HS-5 (cell line): Measurements from ENCODE around the gene MINPP1.

Experiments used
- DNase-seq: peaks from one replicate; pipeline ENCODE4 v3.0.0-alpha.2; 2012; ENCODE audit warnings: low read depth

MINPP1 gene

DNA sequence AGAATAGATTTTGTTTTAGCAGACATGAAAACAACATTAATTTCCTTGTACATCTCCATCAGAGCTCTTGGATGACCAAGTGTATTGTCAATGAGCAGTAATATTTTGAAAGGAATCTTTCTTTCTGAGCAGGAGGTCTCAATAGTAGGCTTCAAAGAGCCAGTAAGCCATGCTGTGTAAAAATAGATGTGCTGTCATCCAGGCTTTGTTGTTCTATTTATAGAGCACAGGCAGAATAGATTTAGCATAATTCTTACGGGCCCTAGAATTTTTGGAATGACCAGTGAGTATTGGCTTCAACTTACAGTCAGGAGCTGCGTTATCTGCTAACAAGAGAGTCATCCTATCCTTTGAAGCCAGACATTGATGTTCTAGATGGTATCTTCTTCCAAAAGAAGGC, 19.0 kb downstream of the MINPP1 start:
- no peak for DNase-seq

DNA sequence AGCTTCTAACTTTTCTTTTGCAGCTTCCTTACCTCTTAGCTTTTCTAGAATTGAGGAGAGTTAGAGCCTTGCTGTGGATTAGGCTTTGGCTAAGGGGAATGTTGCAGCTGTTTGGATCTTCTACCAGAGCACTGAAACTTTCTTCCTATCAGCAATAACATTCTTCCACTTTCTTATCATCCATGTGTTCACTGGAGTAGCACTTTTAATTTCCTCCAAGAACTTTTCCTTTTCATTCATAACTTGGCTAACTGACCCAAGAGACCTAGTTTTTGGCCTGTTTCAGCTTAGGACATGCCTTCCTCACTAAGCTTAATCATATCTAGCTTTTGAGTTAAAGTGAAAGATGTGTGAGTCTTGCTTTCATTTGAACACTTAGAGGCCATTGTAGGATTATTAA, 19.6 kb downstream of the MINPP1 start:
- no peak for DNase-seq

DNA sequence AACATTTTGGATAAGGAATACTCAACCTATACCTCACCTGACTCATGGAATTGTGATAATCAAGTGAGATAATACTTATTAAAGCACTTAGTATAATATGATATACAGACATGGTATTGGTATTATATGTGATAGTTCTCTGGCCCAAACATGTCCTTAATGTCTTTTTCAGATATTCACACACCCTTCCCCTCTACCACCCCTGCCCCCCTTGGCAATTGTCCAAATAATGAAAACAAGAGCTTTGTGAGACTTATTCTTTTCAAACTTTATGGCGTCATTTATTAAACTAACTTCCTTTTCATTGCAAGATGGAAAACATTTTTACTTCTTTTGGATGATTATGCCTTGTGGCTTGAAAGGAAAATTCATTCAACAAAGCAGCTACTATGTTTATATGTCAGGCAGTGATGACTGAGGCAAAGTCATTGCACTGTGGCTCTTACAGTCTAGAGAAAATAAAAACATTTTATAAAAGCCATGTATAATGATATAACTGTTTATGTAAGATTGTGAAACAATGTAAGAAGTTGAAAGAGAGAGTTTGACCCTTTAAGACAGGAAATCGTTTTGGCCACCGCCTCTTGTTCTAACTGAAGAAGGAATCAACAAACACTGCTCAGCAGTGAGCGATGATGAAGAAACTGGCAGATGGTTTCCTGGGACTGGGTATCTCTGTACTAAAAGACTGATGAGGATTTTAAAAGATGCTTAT, 27.4 kb downstream of the MINPP1 start:
- no peak for DNase-seq

DNA sequence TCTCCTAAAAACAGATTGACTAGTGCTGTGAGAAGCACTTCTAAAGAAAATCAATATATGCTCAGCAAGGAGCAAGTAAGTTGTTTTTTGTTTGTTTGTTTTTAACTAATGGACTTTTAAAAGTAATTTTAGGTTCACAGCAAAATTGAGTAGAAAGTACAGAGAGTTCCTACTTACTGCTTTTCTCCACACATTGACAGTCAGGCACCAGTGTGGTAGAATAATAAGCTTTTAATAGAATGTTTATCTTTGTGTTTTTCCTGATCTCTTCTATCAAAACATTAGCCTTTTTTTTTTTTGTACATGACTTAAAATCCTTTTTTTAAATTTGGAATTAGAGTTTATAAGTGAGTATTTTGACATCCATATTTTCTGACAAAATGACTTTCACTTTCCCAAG, 28.0 kb downstream of the MINPP1 start:
- no peak for DNase-seq

DNA sequence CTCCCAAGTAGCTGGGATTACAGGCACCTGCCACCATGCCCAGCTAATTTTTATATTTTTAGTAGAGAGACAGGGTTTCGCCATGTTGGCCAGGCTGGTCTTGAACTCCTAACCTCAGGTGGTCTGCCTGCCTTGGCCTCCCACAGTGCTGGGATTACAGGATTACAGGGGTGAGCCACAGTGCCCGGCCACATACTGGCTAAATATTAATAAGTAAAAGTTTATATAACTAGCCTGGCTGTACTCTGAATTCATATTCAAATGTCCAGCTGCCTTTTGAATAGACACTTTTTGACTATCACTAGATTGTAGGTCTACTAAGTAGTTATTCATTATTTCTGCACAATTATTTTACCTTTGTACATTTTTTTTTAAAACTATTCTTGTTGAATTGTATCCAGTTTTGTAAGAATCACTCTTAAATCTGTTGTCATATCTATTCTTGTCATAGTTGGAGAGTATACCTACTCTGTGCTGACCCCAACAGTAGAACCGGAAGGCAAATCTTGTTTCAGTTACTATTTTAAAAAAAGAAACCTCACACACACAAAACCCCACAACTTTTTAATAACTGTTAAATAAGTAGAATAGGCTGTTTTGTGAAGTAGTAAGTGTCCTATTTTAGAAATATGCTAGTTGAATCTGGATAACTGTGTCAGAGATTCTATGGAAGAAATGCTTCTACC, 29.6 kb downstream of the MINPP1 start:
- DNase-seq, result no peak

DNA sequence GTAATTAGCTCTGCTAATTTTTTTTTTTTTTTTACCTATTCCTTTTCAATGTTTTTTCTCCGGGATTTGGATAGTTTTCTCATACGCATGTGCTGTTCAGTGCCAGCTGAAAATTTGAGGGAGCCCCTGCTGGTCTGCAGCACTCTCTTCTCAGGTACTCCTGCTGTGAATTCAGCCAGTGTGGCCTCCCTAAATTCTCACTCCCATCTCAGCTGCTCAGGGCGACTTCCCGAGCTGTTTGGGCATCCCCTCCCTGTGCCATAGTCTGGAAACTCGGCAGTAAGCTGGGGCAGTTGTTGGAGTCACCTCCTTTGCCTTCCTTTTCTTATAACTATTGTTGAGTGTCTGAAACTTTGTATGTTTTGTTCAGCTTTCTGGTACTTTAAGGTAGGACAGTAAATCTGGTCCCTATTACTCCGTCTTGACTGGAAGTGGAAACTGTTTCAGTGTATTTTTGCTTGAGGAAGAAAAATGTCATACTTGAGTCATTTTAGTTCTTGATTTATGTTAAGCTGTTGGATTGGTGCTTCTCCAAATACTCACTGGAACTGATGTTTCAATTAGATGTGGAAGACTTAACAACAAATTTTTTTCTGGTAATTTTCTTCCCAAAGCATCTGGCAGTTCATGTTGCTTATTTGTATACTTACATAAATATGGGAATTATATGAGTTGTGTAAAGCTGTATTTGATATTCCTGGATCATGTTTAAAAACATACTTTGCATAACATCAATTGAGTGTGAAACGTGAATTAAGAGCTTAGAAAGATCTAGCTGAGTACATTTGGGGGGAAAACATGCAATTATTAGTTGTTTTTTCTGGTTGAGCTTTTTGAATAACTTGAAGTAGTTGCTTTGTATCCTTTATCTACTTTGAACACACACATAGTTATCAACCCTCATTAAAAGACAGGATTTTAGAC, 33.7 kb downstream of the MINPP1 start:
- DNase-seq, result no peak

DNA sequence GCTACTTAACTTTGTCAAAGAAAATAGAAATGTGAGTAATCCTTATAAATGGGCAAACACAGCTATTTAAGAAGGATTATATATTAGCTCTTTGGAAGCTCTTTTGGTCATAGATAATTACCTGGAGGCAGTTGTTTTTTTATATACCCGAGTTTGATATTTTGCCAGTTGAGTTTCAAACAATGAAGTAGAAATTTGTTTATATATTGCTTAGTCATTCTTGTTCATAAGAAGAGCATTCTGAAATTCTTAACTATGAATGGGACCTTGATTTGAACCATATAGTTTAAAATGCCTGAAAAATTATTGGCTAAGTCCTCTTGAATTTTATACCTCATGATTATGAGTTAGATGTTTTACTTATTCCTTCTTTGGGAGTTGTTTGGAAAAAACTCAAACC, 36.4 kb downstream of the MINPP1 start:
- no peak for DNase-seq

DNA sequence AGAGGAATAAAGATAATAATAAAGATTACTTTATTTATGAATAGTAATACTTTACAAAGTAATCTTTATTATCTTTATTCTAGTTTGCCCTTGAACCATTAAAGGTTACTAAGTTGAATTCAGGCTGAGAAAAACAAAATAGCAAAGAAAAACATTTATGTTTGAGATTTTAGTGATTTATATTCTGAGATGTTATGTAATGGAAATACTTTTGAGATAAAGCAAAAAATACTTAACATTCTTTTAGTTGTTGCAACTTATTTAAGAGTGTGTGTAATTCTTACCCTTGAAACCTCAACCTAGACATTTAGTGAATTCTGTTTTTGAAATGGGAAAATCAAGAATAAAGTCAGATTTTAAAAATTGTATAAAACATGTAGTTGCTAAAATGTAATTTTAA, 40.0 kb downstream of the MINPP1 start:
- DNase-seq, result no peak

DNA sequence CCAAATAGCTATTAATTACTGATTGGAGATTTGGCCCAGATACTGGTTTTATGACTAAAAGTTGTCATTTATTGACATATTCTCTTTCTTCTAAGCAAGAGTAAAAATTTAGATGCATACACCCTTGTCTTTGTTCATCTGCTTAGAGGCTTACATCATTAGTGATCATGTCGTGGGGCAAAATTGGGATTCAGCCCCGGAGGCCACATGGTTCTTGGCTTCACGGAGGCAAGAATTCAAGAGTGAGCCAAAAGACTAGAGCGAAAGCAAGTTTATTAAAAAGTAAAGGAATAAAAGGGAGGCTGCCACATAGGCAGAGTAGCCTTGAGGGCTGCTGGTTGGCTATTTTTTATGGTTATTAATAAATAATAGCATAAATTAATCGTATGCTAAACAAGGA, 41.1 kb downstream of the MINPP1 start:
- no peak for DNase-seq

DNA sequence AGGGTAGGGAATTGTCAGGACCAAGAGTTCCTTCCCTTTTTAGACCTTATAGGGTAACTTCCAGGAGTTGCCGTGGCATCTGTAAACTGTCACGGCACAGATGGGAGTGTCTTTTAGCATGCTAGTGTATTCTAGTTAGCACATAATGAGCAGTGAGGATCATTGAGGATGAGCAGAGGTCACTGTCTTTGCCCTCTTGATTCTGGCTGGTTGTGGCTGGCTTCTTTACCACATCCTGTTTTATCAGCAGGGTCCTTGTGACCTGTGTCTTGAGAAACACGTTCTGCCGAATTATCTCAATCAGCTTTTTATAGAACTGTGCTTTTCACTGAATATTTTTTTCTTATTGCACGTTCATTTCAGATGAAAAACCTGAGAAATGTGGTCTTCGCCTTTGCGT, 41.5 kb downstream of the MINPP1 start:
- DNase-seq, result no peak

DNA sequence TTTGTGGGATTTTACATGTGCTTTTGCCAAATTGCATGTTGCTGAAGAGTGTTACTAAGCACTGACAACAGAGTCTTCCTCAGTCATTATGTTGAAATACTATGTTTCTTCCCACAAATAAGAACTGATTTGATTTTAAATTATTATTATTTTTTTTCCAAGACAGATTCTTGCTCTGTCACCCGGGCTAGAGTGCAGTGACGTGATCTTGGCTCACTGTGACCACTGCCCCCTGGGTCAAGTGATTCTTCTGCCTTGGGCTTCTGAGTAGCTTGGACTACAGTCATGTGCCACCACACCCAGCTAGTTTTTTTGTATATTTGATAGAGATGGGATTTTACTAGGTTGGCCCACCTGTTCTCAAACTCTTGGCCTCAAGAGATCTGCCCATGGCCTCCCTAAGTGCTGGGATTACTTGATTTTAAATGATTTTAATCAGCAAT, 42.3 kb downstream of the MINPP1 start:
- DNase-seq, result no peak

DNA sequence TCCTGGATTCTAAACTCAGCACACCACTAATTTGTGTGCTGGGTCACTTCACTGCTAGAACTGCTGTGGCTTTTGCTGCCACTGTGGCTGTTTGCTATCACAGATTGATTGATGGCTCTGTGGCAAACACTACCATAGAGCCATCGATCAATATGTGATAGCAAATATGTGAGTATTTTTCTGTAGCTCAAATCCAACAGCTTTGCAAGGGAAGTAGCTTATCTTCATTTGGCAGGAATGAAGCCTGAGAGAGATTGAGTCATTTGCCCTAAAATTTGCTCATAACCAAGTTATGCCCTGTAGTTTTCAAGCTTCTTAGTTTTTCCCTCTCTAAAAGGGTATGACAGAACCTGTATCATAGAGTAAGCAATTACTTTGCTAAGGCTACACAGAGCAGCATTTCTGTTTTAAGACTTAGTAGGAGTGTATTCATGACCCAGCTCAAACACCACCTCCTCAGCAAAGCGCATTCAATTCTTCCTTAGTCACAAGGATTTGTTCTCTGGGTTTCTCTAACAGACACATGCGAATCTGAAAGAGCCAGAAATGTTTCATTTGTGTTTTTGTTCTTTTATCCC, 43.1 kb downstream of the MINPP1 start:
- peak; percentile 71 for DNase-seq

DNA sequence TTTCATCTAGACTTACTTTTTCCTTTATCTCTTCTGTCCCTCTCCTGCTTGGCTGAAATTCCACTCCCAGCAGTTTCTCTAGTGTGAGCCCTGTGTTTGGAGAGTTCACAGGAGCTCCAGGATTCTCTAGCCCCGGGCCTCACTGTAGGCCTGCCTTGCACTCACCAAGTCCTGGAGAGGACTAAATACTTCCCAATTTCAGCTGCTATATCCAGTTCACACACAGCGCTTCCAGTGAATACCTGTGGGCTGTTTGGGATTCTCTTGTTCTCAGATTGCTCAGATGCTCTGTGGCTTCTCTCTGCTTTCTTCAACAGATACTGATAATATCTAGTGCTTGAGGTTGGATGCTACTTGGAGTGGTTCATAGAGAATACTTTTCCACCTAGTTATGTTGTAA, 46.0 kb downstream of the MINPP1 start:
- no peak for DNase-seq

DNA sequence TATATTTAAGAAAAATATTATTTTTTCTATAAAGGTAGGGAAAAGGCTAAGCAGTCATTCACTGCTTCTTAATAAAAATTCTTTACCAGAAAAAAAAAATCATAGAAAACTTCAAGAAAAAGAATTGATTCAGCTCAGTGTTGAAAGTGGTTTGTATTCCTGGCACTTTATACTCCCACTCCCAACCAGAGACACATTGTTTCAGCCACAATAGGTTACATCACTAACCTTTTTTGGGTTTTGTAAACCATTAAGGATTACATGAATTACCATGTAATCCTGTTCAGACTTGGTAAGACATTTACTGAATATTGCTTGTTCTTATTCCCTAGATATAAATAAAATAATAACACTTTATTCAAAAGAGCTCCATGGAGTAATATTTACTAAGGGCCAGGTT, 46.6 kb downstream of the MINPP1 start:
- no peak for DNase-seq

DNA sequence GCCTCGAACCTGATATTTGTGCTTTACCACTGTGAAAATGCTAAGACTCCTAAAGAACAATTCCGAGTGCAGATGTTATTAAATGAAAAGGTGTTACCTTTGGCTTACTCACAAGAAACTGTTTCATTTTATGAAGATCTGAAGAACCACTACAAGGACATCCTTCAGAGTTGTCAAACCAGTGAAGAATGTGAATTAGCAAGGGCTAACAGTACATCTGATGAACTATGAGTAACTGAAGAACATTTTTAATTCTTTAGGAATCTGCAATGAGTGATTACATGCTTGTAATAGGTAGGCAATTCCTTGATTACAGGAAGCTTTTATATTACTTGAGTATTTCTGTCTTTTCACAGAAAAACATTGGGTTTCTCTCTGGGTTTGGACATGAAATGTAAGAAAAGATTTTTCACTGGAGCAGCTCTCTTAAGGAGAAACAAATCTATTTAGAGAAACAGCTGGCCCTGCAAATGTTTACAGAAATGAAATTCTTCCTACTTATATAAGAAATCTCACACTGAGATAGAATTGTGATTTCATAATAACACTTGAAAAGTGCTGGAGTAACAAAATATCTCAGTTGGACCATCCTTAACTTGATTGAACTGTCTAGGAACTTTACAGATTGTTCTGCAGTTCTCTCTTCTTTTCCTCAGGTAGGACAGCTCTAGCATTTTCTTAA, 47.7 kb downstream of the MINPP1 start:
- no peak for DNase-seq

DNA sequence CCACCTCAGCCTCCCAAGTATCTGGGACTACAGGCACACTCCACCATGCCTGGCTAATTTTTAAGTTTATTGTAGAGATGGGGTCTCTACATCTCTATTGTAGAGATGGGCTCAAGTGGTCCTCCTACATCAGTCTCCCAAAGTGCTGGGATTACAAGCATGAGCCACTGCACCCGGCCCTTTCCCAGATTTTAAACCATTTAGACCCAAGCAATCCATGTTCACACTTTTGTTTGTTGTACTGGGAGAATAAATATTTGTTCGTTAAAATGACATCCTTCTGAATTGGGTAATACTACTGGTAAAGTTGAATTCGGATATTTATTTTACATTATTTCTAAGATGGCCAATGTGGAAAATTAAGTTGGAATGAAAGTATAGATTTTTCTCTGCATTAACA, 52.7 kb downstream of the MINPP1 start:
- DNase-seq, result no peak

DNA sequence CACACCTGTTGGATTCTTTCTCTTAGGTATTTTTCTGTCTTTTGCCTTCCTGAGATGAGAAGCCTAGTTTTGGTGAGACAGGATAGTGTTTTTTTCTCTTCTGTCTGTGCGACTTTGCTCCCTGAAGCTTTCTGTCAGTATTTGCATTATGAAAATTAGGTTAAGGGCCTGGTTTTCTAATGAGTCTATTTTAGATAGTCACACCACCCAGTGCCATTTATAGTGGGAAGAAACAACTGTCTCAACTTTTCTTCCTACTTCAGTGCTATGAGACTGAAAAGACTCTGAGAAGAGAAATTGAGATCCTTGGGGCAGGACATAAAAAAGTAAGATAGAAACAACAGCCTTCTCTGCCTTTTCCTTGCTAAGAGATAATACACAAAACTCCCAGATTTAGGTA, 53.6 kb downstream of the MINPP1 start:
- no peak for DNase-seq

DNA sequence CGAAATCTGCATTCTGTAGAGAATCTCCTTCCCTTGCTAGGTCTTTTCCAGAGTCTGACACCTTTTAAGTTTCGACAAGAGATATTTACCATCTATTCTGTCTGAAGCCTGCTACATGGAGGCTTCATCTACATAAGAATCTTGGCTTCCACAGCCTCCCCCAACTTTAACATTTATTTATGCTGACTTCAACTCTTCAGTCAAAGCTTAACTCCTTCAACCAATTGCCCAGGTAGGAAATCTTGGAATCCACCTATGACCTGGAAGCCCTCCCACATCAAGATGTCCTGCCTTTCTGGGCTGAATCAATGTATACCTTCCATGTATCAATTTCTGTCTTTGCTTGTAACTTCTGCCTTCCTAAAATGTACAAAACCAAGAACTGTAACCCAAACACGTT, 54.7 kb downstream of the MINPP1 start:
- no peak for DNase-seq

DNA sequence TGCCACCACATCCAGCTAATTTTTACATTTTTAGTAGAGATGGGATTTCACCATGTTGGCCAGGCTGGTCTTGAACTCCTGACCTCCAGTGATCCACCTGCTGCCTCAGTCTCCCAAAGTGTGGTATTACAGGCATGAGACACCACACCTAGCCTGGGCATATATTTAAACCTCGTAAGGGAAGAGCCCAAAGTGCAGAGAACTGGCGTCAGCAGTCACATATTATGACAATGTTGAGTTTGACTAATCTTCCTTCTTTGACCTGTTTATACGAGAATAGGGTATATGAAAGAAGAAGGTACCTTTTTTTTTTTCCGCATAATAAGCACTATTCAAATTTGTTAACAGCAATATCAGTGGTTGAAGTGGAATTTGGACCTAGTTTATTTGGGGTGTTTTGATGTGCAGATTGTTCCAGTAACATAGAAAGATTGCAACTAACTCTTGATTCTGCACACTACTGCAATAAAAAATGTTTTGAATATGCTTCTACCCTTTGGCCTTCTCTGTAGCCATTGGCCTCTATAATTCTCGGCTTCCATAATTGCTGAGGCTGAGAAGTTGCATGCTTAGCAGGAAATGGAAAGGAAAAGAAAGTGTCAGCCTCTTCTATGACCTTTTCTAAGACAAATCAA, 55.9 kb downstream of the MINPP1 start:
- no peak for DNase-seq

DNA sequence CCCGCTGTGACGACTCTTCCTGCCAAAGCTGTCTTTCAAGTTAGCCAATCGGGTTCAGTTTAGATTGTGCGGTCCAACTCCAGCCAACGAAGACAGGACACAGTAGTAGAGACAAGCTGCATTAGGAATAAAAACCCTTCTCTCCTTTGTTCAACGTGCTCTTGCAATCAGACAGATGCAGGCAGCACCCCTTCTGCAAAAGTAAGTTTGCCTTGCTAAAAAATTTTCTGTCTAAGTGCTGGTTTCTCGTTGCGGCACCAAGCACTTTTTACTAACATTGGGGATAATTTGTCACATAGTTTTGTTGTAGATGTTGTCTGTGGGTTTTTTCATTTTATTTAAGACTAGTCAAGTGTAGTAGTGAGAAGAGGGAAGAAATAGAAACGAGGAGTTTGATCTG, 58.1 kb downstream of the MINPP1 start:
- DNase-seq, result no peak

DNA sequence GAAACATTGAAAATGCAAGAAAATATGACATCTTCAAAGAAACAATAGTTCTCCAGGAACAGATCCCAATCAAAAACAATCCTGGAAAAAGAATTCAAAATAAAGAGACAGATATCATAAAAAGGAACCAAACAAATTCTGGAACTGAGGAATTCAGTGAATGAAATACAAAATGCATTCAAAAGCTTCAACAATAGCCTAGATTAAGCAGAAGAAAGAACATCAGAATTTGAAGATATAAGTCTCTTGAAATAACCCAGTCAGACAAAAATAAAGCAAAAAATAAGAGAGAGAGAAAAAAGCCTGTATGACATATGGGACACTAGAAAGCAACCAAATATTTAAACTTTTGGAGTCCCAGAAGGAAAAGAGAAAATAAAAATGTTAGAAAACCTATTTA, 60.3 kb downstream of the MINPP1 start:
- no peak for DNase-seq
